Keratinocyte (primary cell): Measurements from ENCODE around the gene MSI2. TPM values are rescaled to one million over a fixed set of nuclear protein-coding genes. Genes with fewer than 3 reads are reported as not detected.

ENCODE experiments used
- DNase-seq: peaks from one replicate; pipeline ENCODE4 v3.0.0-alpha.2; 2011; ENCODE audit warnings: low read depth, missing footprints, low spot score
- FAIRE-seq: peaks from 2 replicates; lab custom pipeline; 2011; peaks lifted over from hg19 to GRCh38; lab: Jason Lieb, UNC
- H2AFZ ChIP-seq: 2 replicates; pipeline ENCODE4 v1.6.0; 2012; ENCODE audit warnings: low read length, control low read depth, inconsistent platforms; ENCODE audit not compliant: control insufficient read depth
- H3K27ac ChIP-seq: 2 replicates; pipeline ENCODE4 v1.5.1; 2011; ENCODE audit warnings: low read length; ENCODE audit not compliant: control insufficient read depth, insufficient read depth
- H3K27me3 ChIP-seq: 3 replicates; pipeline ENCODE4 v1.6.0; 2011; ENCODE audit warnings: low read length; ENCODE audit not compliant: control insufficient read depth, insufficient read depth; ENCODE audit errors: extremely low read depth
- H3K36me3 ChIP-seq, 2 experiments: 2 replicates in 1 of 2; 3 replicates in 1 of 2; pipeline ENCODE4 v1.5.1; 2011; ENCODE audit warnings: low read length in 2 of 2, mild to moderate bottlenecking in 1 of 2; ENCODE audit not compliant: control insufficient read depth in 2 of 2, insufficient read depth in 2 of 2; ENCODE audit errors: extremely low read depth in 1 of 2
- H3K4me1 ChIP-seq: 3 replicates; pipeline ENCODE4 v1.5.1; 2011; ENCODE audit warnings: low read length; ENCODE audit not compliant: control insufficient read depth, insufficient read depth; ENCODE audit errors: extremely low read depth
- H3K4me2 ChIP-seq: 3 replicates; pipeline ENCODE4 v1.6.0; 2011; ENCODE audit warnings: low read depth, low read length; ENCODE audit not compliant: control insufficient read depth, insufficient read depth; ENCODE audit errors: extremely low read depth
- H3K4me3 ChIP-seq, 3 experiments: fragments of 200-600 bp in 1 of 3; sonication (generic) in 1 of 3; 2 replicates in 2 of 3; 3 replicates in 1 of 3; pipeline ENCODE4 v1.5.1; 2011 to 2016; ENCODE audit warnings: low read length in 3 of 3, mild to moderate bottlenecking in 3 of 3, control low read depth in 2 of 3, inconsistent platforms in 1 of 3, low read depth in 1 of 3, mixed read lengths in 1 of 3, mixed run types in 1 of 3, moderate library complexity in 1 of 3; ENCODE audit not compliant: control insufficient read depth in 2 of 3, insufficient read depth in 2 of 3; ENCODE audit errors: extremely low read depth in 1 of 3
- H3K79me2 ChIP-seq: 2 replicates; pipeline ENCODE4 v1.6.0; 2012; ENCODE audit warnings: low read length; ENCODE audit not compliant: control insufficient read depth, insufficient read depth
- H3K9ac ChIP-seq: 3 replicates; pipeline ENCODE4 v1.6.0; 2011; ENCODE audit warnings: low read length; ENCODE audit not compliant: control insufficient read depth, insufficient read depth; ENCODE audit errors: extremely low read depth
- H3K9me1 ChIP-seq: 3 replicates; pipeline ENCODE4 v1.6.0; 2011; ENCODE audit warnings: low read length; ENCODE audit not compliant: control insufficient read depth, insufficient read depth; ENCODE audit errors: extremely low read depth
- H3K9me3 ChIP-seq: 2 replicates; pipeline ENCODE4 v1.5.1; 2012; ENCODE audit warnings: low read depth, low read length; ENCODE audit not compliant: control insufficient read depth
- H4K20me1 ChIP-seq: 3 replicates; pipeline ENCODE4 v1.6.0; 2011; ENCODE audit warnings: low read length; ENCODE audit not compliant: control insufficient read depth, insufficient read depth; ENCODE audit errors: extremely low read depth
- CTCF ChIP-seq, 3 experiments: IDR thresholded peaks in 1 of 3; conservative IDR thresholded peaks in 1 of 3; optimal IDR thresholded peaks in 1 of 3; 2 replicates in 2 of 3; 3 replicates in 1 of 3; pipeline versions ENCODE3 to v1.5.1; 2011; ENCODE audit warnings: low read length in 3 of 3, mild to moderate bottlenecking in 3 of 3, moderate library complexity in 2 of 3, control low read depth in 1 of 3, inconsistent platforms in 1 of 3; ENCODE audit not compliant: insufficient read depth in 2 of 3; ENCODE audit errors: extremely low read depth in 1 of 3
- EZH2 ChIP-seq: IDR thresholded peaks from one replicate; pipeline ENCODE4 v1.6.1; 2012; ENCODE audit warnings: inconsistent platforms, mild to moderate bottlenecking, low read length, moderate library complexity
- dilution Hi-C: fragments of 300-500 bp; cut with MboI; formaldehyde crosslinking; loops from one replicate; pipeline ENCODE4 v1.7.0; 2020; ENCODE audit warnings: low sequenced_read_pairs; ENCODE audit not compliant: extremely low pct_ligation_motif_present
- polyA plus RNA-seq, 5 experiments: library from polyadenylated mRNA; depleted of rRNA in 3 of 5; stranded (reverse) in 3 of 5; stranded (forward) in 1 of 5; unstranded in 1 of 5; fragments of >200 nt; gene quantifications; 1 replicate in 1 of 5; 2 replicates in 3 of 5; 3 replicates in 1 of 5; pipeline versions ENCODE4 v1.2.1 to v1.2.3, GENCODE V29; 2011 to 2012; ENCODE audit warnings: missing spikeins in 2 of 5, low read depth in 1 of 5, low replicate concordance in 1 of 5

The MSI2 gene
- polyA plus RNA-seq, 1 donor (not counting 4 experiments of a cell fraction or from before 2014, with no cell fraction given) = 22.3 TPM

DNA sequence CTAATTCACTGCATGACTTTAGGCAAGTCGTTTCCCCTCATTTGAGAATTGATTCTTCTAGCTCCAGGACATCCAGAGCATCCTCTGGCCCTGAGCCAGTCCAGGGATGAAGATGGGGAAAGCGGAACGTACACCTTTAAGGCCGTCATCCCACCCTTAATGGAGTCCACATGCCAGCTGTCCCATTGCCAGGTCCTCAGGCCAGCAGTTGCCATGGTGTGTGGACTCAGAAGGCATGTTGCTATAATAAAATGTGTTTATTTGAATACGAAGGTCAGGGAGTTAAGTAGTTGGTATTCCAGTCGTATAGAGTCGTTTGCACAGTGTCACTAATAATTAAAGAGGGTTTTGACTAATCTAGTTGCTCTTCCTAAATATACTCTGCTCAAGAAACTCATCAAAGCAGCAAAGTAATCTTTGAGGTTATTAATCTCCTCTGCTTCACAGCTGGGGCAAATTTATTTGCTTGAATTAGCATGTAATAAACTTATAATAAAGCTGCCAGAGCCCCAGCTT lies 458.4 kb downstream of the MSI2 start:
- Histone ChIP-seq H4K20me1 (no peaks in the 10 kb centered on the region), H3K9ac (no peak overlapping the region), H3K27me3 (peaks cover 34% of the 10 kb centered on the region), H3K4me1 (no peaks in the 10 kb centered on the region), H2AFZ (no peak overlapping the region), H3K9me1 (no peaks in the 10 kb centered on the region), H3K4me3 (no peak overlapping the region), H3K36me3 (no peaks in the 10 kb centered on the region), H3K27ac (no peak overlapping the region), H3K4me2 (no peak overlapping the region), H3K9me3 (no peaks in the 10 kb centered on the region), H3K79me2 (no peaks in the 10 kb centered on the region)
- DNase-seq = no peak
- no peak for FAIRE-seq
- dilution Hi-C loops = no loop called here
- TF ChIP-seq EZH2 (no peak), CTCF (optimal IDR thresholded peaks at IDR 0.05 in 1 of 3, IDR thresholded peaks at IDR 0.05 in 1 of 3, conservative IDR thresholded peaks at IDR 0.05 in 1 of 3; ENCODE audit: extremely low read depth in 1 of 3, insufficient read depth in 2 of 3, low read length in 3 of 3) (no peak)

GRCh38 chr17:57715981-57716380 lies 459.7 kb downstream of the MSI2 start:
- peaks cover 36% of the 10 kb centered on the region for H3K27me3 ChIP-seq
- H3K36me3 ChIP-seq = no peaks in the 10 kb centered on the region
- H3K4me3 ChIP-seq = no peak overlapping the region
- TF ChIP-seq EZH2 (no peak), CTCF (optimal IDR thresholded peaks at IDR 0.05 in 1 of 3, IDR thresholded peaks at IDR 0.05 in 1 of 3, conservative IDR thresholded peaks at IDR 0.05 in 1 of 3; ENCODE audit: extremely low read depth in 1 of 3, insufficient read depth in 2 of 3, low read length in 3 of 3) (no peak)
- no peak overlapping the region for H3K9ac ChIP-seq
- H3K9me3 ChIP-seq = no peaks in the 10 kb centered on the region
- H2AFZ ChIP-seq = no peak overlapping the region
- no peaks in the 10 kb centered on the region for H3K4me1 ChIP-seq
- no peak overlapping the region for H3K27ac ChIP-seq
- H3K9me1 ChIP-seq = no peaks in the 10 kb centered on the region
- H4K20me1 ChIP-seq = no peaks in the 10 kb centered on the region
- dilution Hi-C loops = no loop called here
- H3K79me2 ChIP-seq = no peaks in the 10 kb centered on the region
- DNase-seq (no peak), FAIRE-seq (no peak)
- no peak overlapping the region for H3K4me2 ChIP-seq
